Liver (tissue), 9 donors: Measurements from ENCODE around the gene MAPT. TPM values are rescaled to one million over a fixed set of nuclear protein-coding genes. Genes with fewer than 3 reads are reported as not detected.

Source experiments
- DNase-seq: peaks from one replicate; pipeline ENCODE4 v3.0.0-alpha.2; 2017; ENCODE audit warnings: low spot score
- H3K27ac ChIP-seq, 2 donors: one replicate each; pipeline ENCODE4 v1.7.0; 2013; ENCODE audit warnings: inconsistent platforms in 2 of 2, low read length in 2 of 2, control low read depth in 1 of 2, low read depth in 1 of 2, mild to moderate bottlenecking in 1 of 2
- H3K27me3 ChIP-seq, 4 donors: one replicate each; pipeline versions ENCODE4 v1.6.1 to v1.7.0; 2013; ENCODE audit warnings: low read length in 3 of 4, inconsistent platforms in 1 of 4, mild to moderate bottlenecking in 1 of 4, moderate library complexity in 1 of 4; ENCODE audit not compliant: control insufficient read depth in 4 of 4, insufficient read depth in 4 of 4
- H3K36me3 ChIP-seq, 4 donors: one replicate each; pipeline versions ENCODE4 v1.6.1 to v1.7.0; 2013; ENCODE audit warnings: low read length in 3 of 4, mild to moderate bottlenecking in 3 of 4, low read depth in 1 of 4, moderate library complexity in 1 of 4; ENCODE audit not compliant: control insufficient read depth in 4 of 4, insufficient read depth in 3 of 4
- H3K4me1 ChIP-seq, 4 donors: one replicate each; pipeline versions ENCODE4 v1.6.1 to v1.7.0; 2013; ENCODE audit warnings: low read length in 3 of 4, mild to moderate bottlenecking in 3 of 4, moderate library complexity in 1 of 4; ENCODE audit not compliant: control insufficient read depth in 4 of 4, insufficient read depth in 4 of 4
- H3K4me3 ChIP-seq, 3 donors: one replicate each; pipeline versions ENCODE4 v1.6.1 to v1.7.0; 2013; ENCODE audit warnings: low read length in 3 of 3, control low read depth in 1 of 3, low read depth in 1 of 3, mild to moderate bottlenecking in 1 of 3
- H3K9ac ChIP-seq, 2 donors: one replicate each; pipeline ENCODE4 v1.7.0; 2013; ENCODE audit warnings: low read length in 2 of 2, mild to moderate bottlenecking in 2 of 2, moderate library complexity in 2 of 2, control low read depth in 1 of 2, low read depth in 1 of 2
- H3K9me3 ChIP-seq, 4 donors: one replicate each; pipeline versions ENCODE4 v1.6.1 to v1.7.0; 2013; ENCODE audit warnings: low read length in 3 of 4; ENCODE audit not compliant: control insufficient read depth in 4 of 4
- CTCF ChIP-seq: fragments of 150-350 bp; IDR thresholded peaks from 2 replicates; pipeline ENCODE4 v1.5.1; 2017; ENCODE audit warnings: improper control_type of control experiment, low read depth, low read length; ENCODE audit not compliant: missing input control
- FOXA1 ChIP-seq: IDR thresholded peaks from 2 replicates; pipeline ENCODE4 v1.6.1; 2016; ENCODE audit warnings: antibody characterized with exemption
- FOXA2 ChIP-seq: IDR thresholded peaks from 2 replicates; pipeline ENCODE4 v1.6.1; 2016; ENCODE audit warnings: antibody characterized with exemption
- GABPA ChIP-seq, 2 donors: IDR thresholded peaks in 1 of 2; conservative IDR thresholded peaks in 1 of 2; 2 replicates each; pipeline ENCODE4 v1.6.1; 2016; ENCODE audit warnings: antibody characterized with exemption in 2 of 2, mild to moderate bottlenecking in 1 of 2, moderate library complexity in 1 of 2
- HNF4A ChIP-seq, 2 donors: conservative IDR thresholded peaks; 2 replicates each; pipeline ENCODE4 v1.6.1; 2016; ENCODE audit warnings: antibody characterized with exemption in 2 of 2, mild to moderate bottlenecking in 2 of 2
- HNF4G ChIP-seq: IDR thresholded peaks from 2 replicates; pipeline ENCODE4 v1.6.1; 2016; ENCODE audit warnings: antibody characterized with exemption
- JUND ChIP-seq, 2 donors: IDR thresholded peaks; 2 replicates each; pipeline ENCODE4 v1.6.1; 2016; ENCODE audit warnings: antibody characterized with exemption in 2 of 2
- NR2F2 ChIP-seq: IDR thresholded peaks from 2 replicates; pipeline ENCODE4 v1.6.1; 2016; ENCODE audit warnings: antibody characterized with exemption
- RAD21 ChIP-seq, 2 donors: IDR thresholded peaks; 2 replicates each; pipeline ENCODE4 v1.6.1; 2016; ENCODE audit warnings: antibody characterized with exemption in 2 of 2, mild to moderate bottlenecking in 2 of 2
- RXRA ChIP-seq, 2 donors: IDR thresholded peaks; 2 replicates each; pipeline ENCODE4 v1.6.1; 2017 to 2018; ENCODE audit warnings: antibody characterized with exemption in 2 of 2, mild to moderate bottlenecking in 1 of 2
- SP1 ChIP-seq: IDR thresholded peaks from 2 replicates; pipeline ENCODE4 v1.6.1; 2018; ENCODE audit warnings: antibody characterized with exemption, mild to moderate bottlenecking
- TAF1 ChIP-seq: conservative IDR thresholded peaks from 2 replicates; pipeline ENCODE4 v1.6.1; 2016; ENCODE audit warnings: antibody characterized with exemption, mild to moderate bottlenecking
- YY1 ChIP-seq: IDR thresholded peaks from 2 replicates; pipeline ENCODE4 v1.6.1; 2016; ENCODE audit warnings: antibody characterized with exemption, mild to moderate bottlenecking
- WGBS: extraction: QIAGEN DNeasy Blood & Tissue Kit; methylation state at CpG from one replicate; pipeline ENCODE4 v1.1.7; 2013; 5-methylcytosine and 5-hydroxymethylcytosine counted together
- polyA plus RNA-seq, 2 donors: library from polyadenylated mRNA; stranded (reverse) in 1 of 2; unstranded in 1 of 2; fragments of 200-250 nt in 1 of 2; fragments of >200 nt in 1 of 2; fragmentation: Nextera tagmentation in 1 of 2; extraction: Ambion mirVana in 1 of 2; gene quantifications; one replicate each; pipeline versions ENCODE4 v1.2.1 to v1.2.3, GENCODE V29; 2013 to 2015
- total RNA-seq, 2 donors: library from RNA; depleted of rRNA; stranded (reverse); fragments of >200 nt; gene quantifications; one replicate each; pipeline ENCODE4 v1.2.3, GENCODE V29; 2014
- TF ChIP-seq, protein P1 (sequence below): IDR thresholded peaks from 2 replicates; pipeline ENCODE4 v1.6.1; 2016; ENCODE audit warnings: antibody characterized with exemption
- TF ChIP-seq, protein P2 (sequence below): IDR thresholded peaks from 2 replicates; pipeline ENCODE4 v1.6.1; 2016; ENCODE audit warnings: antibody characterized with exemption
- TF ChIP-seq, protein P3 (sequence below): IDR thresholded peaks from 2 replicates; pipeline ENCODE4 v1.6.1; 2016; ENCODE audit warnings: antibody characterized with exemption
- TF ChIP-seq, protein P4 (sequence below): IDR thresholded peaks from 2 replicates; pipeline ENCODE4 v1.6.1; 2016; ENCODE audit warnings: antibody characterized with exemption, mild to moderate bottlenecking
- donor health status: healthy.
- donor health status: healthy.
- donor health status: healthy.
- donor health status: healthy.
- donor health status: healthy.

The MAPT gene
- total and polyA plus RNA-seq, 4 donors = 0.05 to 0.67 (median 0.27) TPM

DNA sequence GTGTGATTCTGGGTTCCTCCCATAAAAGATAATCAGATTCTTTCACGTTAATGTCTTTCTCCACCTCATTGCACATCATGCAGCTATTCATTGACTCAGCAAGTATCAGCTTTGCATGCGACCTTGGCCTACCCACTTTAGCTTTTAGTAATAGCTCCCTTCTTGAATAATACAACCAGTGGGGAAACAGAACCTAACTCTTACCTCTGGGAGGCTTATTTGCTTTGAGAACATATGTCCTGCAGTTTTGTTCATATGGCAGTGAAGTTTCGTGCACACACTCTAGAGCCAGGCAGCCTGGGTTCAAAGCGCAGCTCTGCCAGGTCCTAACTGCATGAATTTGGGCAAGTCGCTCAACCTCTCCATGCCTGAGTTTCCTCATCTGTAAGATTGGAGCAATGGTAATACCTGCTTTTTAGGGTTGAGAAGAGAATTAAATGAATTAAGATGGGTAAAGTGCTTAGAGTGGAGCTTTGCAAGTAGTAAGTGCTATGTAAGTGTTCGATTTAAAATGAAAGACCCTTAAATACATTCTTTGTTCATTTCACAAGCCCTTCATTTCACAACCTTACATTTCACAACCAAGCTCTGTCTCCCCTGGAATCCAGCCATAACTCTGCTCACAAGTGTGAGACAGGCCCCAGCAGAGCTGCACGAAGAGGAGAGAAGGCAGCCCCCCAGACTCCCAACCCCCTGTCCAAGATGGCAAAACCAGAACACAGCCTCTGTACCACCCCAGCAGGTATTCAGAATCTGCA is 29.3 kb downstream of the MAPT start:
- Histone ChIP-seq H3K27me3 (no peaks in the 10 kb centered on the region), H3K4me1 (peaks cover 7 to 44% (median 41%) of the 10 kb centered on the region in 4 donors), H3K9ac (no peak overlapping the region), H3K9me3 (no peaks in the 10 kb centered on the region), H3K36me3 (peaks cover 0 to 24% (median 17%) of the 10 kb centered on the region in 4 donors), H3K27ac (peak overlapping the region in 1 of 2 donors; percentile 32), H3K4me3 (no peak overlapping the region)
- WGBS = 38% methylated on average over 7 of the region's 7 CpGs
- no peak for DNase-seq
- TF ChIP-seq, protein P1, sequence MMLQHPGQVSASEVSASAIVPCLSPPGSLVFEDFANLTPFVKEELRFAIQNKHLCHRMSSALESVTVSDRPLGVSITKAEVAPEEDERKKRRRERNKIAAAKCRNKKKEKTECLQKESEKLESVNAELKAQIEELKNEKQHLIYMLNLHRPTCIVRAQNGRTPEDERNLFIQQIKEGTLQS = no peak
- TF ChIP-seq HNF4A (conservative IDR thresholded peaks at IDR 0.05) (peak; percentile 44 to 56), RAD21 (IDR thresholded peaks at IDR 0.05) (peak in 1 of 2 donors; percentile 4), RXRA (IDR thresholded peaks at IDR 0.05) (peak in 1 of 2 donors; percentile 25)
- TF ChIP-seq, protein P2, sequence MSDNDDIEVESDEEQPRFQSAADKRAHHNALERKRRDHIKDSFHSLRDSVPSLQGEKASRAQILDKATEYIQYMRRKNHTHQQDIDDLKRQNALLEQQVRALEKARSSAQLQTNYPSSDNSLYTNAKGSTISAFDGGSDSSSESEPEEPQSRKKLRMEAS = peak; percentile 27

DNA sequence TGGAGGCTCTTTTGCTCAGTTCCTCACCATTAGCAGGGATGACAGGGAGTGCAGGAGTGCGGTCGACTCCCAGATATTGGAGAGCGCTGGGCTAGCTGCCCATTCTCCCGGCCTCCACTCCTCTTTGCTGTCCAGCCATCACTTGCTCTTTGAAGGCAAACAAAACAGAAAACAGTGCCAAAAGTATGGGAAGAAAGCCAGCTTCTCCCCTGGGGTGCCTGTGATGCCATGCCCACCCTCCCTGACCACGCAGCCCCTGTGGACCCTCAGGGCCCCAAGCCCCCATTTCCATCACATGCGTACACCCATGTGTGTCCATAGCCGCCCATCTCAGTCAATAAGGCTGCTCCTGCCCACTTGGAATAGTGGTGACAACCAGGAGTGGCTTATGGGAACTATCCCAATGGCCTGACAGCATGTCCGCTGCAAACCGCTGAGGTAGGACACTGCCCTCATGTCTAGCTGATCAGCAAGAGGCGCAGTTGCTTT is 30.0 kb downstream of the MAPT start:
- TF ChIP-seq YY1 = peak; percentile 80
- peak in 1 of 2 donors; percentile 33 for TF ChIP-seq HNF4A (conservative IDR thresholded peaks at IDR 0.05)
- no peak for TF ChIP-seq JUND (IDR thresholded peaks at IDR 0.05)
- peak in 1 of 2 donors; percentile 19 for TF ChIP-seq RXRA (IDR thresholded peaks at IDR 0.05)
- TF ChIP-seq, protein P3, sequence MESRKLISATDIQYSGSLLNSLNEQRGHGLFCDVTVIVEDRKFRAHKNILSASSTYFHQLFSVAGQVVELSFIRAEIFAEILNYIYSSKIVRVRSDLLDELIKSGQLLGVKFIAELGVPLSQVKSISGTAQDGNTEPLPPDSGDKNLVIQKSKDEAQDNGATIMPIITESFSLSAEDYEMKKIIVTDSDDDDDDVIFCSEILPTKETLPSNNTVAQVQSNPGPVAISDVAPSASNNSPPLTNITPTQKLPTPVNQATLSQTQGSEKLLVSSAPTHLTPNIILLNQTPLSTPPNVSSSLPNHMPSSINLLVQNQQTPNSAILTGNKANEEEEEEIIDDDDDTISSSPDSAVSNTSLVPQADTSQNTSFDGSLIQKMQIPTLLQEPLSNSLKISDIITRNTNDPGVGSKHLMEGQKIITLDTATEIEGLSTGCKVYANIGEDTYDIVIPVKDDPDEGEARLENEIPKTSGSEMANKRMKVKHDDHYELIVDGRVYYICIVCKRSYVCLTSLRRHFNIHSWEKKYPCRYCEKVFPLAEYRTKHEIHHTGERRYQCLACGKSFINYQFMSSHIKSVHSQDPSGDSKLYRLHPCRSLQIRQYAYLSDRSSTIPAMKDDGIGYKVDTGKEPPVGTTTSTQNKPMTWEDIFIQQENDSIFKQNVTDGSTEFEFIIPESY = no peak
- TF ChIP-seq, protein P2 = no peak
- TF ChIP-seq NR2F2 = no peak
- TF ChIP-seq, protein P1 = no peak
- TF ChIP-seq GABPA (IDR thresholded peaks at IDR 0.05 in 1 of 2, conservative IDR thresholded peaks at IDR 0.05 in 1 of 2) = no peak
- no peak for TF ChIP-seq SP1
- no peak for TF ChIP-seq FOXA1
- TF ChIP-seq TAF1 = no peak
- TF ChIP-seq, protein P4, sequence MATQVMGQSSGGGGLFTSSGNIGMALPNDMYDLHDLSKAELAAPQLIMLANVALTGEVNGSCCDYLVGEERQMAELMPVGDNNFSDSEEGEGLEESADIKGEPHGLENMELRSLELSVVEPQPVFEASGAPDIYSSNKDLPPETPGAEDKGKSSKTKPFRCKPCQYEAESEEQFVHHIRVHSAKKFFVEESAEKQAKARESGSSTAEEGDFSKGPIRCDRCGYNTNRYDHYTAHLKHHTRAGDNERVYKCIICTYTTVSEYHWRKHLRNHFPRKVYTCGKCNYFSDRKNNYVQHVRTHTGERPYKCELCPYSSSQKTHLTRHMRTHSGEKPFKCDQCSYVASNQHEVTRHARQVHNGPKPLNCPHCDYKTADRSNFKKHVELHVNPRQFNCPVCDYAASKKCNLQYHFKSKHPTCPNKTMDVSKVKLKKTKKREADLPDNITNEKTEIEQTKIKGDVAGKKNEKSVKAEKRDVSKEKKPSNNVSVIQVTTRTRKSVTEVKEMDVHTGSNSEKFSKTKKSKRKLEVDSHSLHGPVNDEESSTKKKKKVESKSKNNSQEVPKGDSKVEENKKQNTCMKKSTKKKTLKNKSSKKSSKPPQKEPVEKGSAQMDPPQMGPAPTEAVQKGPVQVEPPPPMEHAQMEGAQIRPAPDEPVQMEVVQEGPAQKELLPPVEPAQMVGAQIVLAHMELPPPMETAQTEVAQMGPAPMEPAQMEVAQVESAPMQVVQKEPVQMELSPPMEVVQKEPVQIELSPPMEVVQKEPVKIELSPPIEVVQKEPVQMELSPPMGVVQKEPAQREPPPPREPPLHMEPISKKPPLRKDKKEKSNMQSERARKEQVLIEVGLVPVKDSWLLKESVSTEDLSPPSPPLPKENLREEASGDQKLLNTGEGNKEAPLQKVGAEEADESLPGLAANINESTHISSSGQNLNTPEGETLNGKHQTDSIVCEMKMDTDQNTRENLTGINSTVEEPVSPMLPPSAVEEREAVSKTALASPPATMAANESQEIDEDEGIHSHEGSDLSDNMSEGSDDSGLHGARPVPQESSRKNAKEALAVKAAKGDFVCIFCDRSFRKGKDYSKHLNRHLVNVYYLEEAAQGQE = peak; percentile 75
- TF ChIP-seq CTCF = no peak
- TF ChIP-seq FOXA2 = peak; percentile 54
- no peak for TF ChIP-seq HNF4G
- H3K36me3 ChIP-seq = peaks cover 0 to 24% (median 17%) of the 10 kb centered on the region in 4 donors
- no peak overlapping the region for H3K4me3 ChIP-seq
- no peak overlapping the region for H3K9ac ChIP-seq
- H3K27me3 ChIP-seq = no peaks in the 10 kb centered on the region
- WGBS = 43% methylated on average over 10 of the region's 10 CpGs
- no peaks in the 10 kb centered on the region for H3K9me3 ChIP-seq
- peaks cover 7 to 48% (median 46%) of the 10 kb centered on the region in 4 donors for H3K4me1 ChIP-seq
- peak overlapping the region in 1 of 2 donors; percentile 6 for H3K27ac ChIP-seq
- DNase-seq = no peak
